Raji (cell line): ENCODE results near the gene MDP1.

Experiments used
- POLR2A ChIP-seq: IDR thresholded peaks from 2 replicates; pipeline ENCODE4 v1.6.1; 2011; ENCODE audit warnings: low read depth, low read length, control low read depth; ENCODE audit not compliant: insufficient read depth

Gene MDP1

GRCh38 chr14:24255931-24256711, 40.3 kb upstream of the MDP1 start:
- no peak for TF ChIP-seq POLR2A

- no peak for TF ChIP-seq POLR2A
Observed at GRCh38 chr14:24255438-24255837, 39.6 kb upstream of the MDP1 start.

GRCh38 chr14:24254630-24255392, 38.9 kb upstream of the MDP1 start:
- TF ChIP-seq POLR2A = no peak

GRCh38 chr14:24253936-24254335, 38.1 kb upstream of the MDP1 start:
- TF ChIP-seq POLR2A = no peak

GRCh38 chr14:24252289-24253124, 36.6 kb upstream of the MDP1 start:
- no peak for TF ChIP-seq POLR2A

- TF ChIP-seq POLR2A = no peak
Observed at GRCh38 chr14:24251880-24252288, 36.0 kb upstream of the MDP1 start.

GRCh38 chr14:24250354-24250753, 34.5 kb upstream of the MDP1 start:
- no peak for TF ChIP-seq POLR2A

GRCh38 chr14:24249230-24250021, 33.6 kb upstream of the MDP1 start:
- TF ChIP-seq POLR2A = no peak

- TF ChIP-seq POLR2A = no peak
Observed at GRCh38 chr14:24247422-24247821, 31.6 kb upstream of the MDP1 start.

- TF ChIP-seq POLR2A = no peak
Observed at GRCh38 chr14:24246765-24247212, 30.9 kb upstream of the MDP1 start.

- no peak for TF ChIP-seq POLR2A
Observed at GRCh38 chr14:24243336-24243836, 27.5 kb upstream of the MDP1 start.

GRCh38 chr14:24241829-24242443, 26.1 kb upstream of the MDP1 start:
- no peak for TF ChIP-seq POLR2A

GRCh38 chr14:24240110-24240918, 24.4 kb upstream of the MDP1 start:
- TF ChIP-seq POLR2A = no peak
